Kidney (tissue), 14 donors: ENCODE measurements around the gene CAPNS1. TPM values are rescaled to one million over a fixed set of nuclear protein-coding genes. Genes with fewer than 3 reads are reported as not detected.

Experiments used
- DNase-seq, 5 donors: peaks; one replicate each; pipeline ENCODE4 v3.0.0-alpha.2; 2013 to 2020
- FAIRE-seq: peaks from 2 replicates; lab custom pipeline; 2012; peaks lifted over from hg19 to GRCh38; lab: Jason Lieb, UNC
- H3K27ac ChIP-seq, 2 donors: one replicate each; pipeline ENCODE4 v1.7.0; 2013; ENCODE audit warnings: low read depth in 2 of 2, low read length in 2 of 2, inconsistent platforms in 1 of 2
- H3K27me3 ChIP-seq: one replicate; pipeline ENCODE4 v1.7.1; 2013; ENCODE audit warnings: low read length, inconsistent platforms; ENCODE audit not compliant: control insufficient read depth, insufficient read depth
- H3K36me3 ChIP-seq, 3 donors: one replicate each; pipeline versions ENCODE4 v1.7.0 to v1.7.1; 2013; ENCODE audit warnings: low read length in 3 of 3, control low read depth in 1 of 3, inconsistent platforms in 1 of 3; ENCODE audit not compliant: insufficient read depth in 3 of 3, control insufficient read depth in 2 of 3
- H3K4me1 ChIP-seq, 3 donors: one replicate each; pipeline versions ENCODE4 v1.7.0 to v1.7.1; 2013; ENCODE audit warnings: low read length in 3 of 3, inconsistent platforms in 1 of 3, low read depth in 1 of 3; ENCODE audit not compliant: control insufficient read depth in 2 of 3, insufficient read depth in 2 of 3
- H3K4me3 ChIP-seq, 3 donors: one replicate each; pipeline versions ENCODE4 v1.7.0 to v1.8.1; 2013; ENCODE audit warnings: low read length in 3 of 3, control low read depth in 1 of 3, inconsistent platforms in 1 of 3
- H3K9ac ChIP-seq, 3 donors: one replicate each; pipeline versions ENCODE4 v1.7.0 to v1.7.1; 2013; ENCODE audit warnings: low read length in 3 of 3, control low read depth in 1 of 3, inconsistent platforms in 1 of 3
- H3K9me3 ChIP-seq, 3 donors: one replicate each; pipeline versions ENCODE4 v1.7.0 to v1.7.1; 2013; ENCODE audit warnings: low read length in 3 of 3, control low read depth in 1 of 3, inconsistent platforms in 1 of 3; ENCODE audit not compliant: control insufficient read depth in 2 of 3, insufficient read depth in 1 of 3
- intact Hi-C: fragments of 100-400 bp; cut with DNase I; formaldehyde crosslinking; loops from one replicate; pipeline ENCODE4 v1.11.1; 2022
- polyA plus RNA-seq: library from polyadenylated mRNA; stranded (reverse); fragments of 350-450 nt; fragmentation: Illumina TruSeq; extraction: RNeasy Lipid Tissue Mini Kit (QIAGEN cat#74804); gene quantifications from one replicate; pipeline ENCODE4 v1.2.3, GENCODE V29; 2014; ENCODE audit warnings: low read depth, low replicate concordance; ENCODE audit not compliant: insufficient read depth
- total RNA-seq: library from RNA; stranded (reverse); fragmentation: NEBNext Ultra II Directional; extraction: Animal tissue kit (Norgen Biotek cat#: 25700); gene quantifications from one replicate; pipeline ENCODE4 v1.2.1, GENCODE V29; 2021
- TF ChIP-seq, protein P1 (sequence below): IDR thresholded peaks from 3 replicates; pipeline ENCODE4 v1.5.1; 2012; ENCODE audit warnings: mild to moderate bottlenecking, moderate library complexity, borderline replicate concordance; ENCODE audit not compliant: insufficient read depth; ENCODE audit errors: extremely low read depth
- donor health status: control.
- donor health status: control.
- donor health status: control.
- donor health status: control.
- donor health status: control.
- donor health status: DM: yes; HTN: yes; CAD: no.
- donor health status: Normal renal cell carcinoma (clear cell type).

CAPNS1 gene
- total and polyA plus RNA-seq, 2 donors from 2014 or later: 861 to 1,098 TPM

DNA sequence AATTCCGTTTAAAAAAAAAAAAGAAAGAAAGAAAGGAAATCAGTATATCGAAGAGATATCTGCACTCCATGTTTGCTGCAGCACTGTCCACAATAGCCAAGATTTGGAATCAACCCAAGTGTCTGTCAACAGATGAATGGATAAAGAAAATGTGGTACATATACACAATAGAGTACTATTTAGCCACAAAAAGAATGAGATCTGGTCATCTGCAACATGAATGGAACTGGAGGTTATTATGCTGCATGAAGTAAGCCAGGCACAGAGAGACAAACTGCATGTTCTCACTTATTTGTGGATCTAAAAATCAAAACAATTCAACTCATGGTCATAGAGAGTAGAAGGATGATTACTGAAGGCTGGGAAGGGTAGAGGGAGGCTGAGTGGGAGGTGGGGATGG lies 58.3 kb downstream of the CAPNS1 start:
- Histone ChIP-seq H3K27me3 (no peaks in the 10 kb centered on the region), H3K9me3 (no peaks in the 10 kb centered on the region), H3K36me3 (peaks cover 0 to 9% (median 5%) of the 10 kb centered on the region in 3 donors), H3K27ac (no peak overlapping the region), H3K9ac (no peak overlapping the region), H3K4me3 (no peak overlapping the region), H3K4me1 (no peaks in the 10 kb centered on the region)
- intact Hi-C loops: no loop called here
- no peak for FAIRE-seq
- DNase-seq: no peak
- TF ChIP-seq, protein P1, sequence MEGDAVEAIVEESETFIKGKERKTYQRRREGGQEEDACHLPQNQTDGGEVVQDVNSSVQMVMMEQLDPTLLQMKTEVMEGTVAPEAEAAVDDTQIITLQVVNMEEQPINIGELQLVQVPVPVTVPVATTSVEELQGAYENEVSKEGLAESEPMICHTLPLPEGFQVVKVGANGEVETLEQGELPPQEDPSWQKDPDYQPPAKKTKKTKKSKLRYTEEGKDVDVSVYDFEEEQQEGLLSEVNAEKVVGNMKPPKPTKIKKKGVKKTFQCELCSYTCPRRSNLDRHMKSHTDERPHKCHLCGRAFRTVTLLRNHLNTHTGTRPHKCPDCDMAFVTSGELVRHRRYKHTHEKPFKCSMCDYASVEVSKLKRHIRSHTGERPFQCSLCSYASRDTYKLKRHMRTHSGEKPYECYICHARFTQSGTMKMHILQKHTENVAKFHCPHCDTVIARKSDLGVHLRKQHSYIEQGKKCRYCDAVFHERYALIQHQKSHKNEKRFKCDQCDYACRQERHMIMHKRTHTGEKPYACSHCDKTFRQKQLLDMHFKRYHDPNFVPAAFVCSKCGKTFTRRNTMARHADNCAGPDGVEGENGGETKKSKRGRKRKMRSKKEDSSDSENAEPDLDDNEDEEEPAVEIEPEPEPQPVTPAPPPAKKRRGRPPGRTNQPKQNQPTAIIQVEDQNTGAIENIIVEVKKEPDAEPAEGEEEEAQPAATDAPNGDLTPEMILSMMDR: no peak

Other genes starting within 250 kb of the CAPNS1 start
- 23.9 TPM for gene NFKBID, start 239.5 kb upstream of the CAPNS1 start, total RNA-seq
- 1.9 TPM for gene NFKBID, start 239.5 kb upstream of the CAPNS1 start, polyA plus RNA-seq
- gene HCST, start 237.5 kb upstream of the CAPNS1 start, total RNA-seq: 16.7 TPM
- gene HCST, start 237.5 kb upstream of the CAPNS1 start, polyA plus RNA-seq: 10.6 TPM
- 77.6 TPM for gene TYROBP, start 231.8 kb upstream of the CAPNS1 start, total RNA-seq
- gene TYROBP, start 231.8 kb upstream of the CAPNS1 start, polyA plus RNA-seq: 64.2 TPM
- gene LRFN3, start 203.7 kb upstream of the CAPNS1 start, total RNA-seq: 9.4 TPM
- 8.2 TPM for gene LRFN3, start 203.7 kb upstream of the CAPNS1 start, polyA plus RNA-seq
- gene SDHAF1, start 144.9 kb upstream of the CAPNS1 start, total RNA-seq: 15.0 TPM
- 34.3 TPM for gene SDHAF1, start 144.9 kb upstream of the CAPNS1 start, polyA plus RNA-seq
- gene SYNE4, start 131.3 kb upstream of the CAPNS1 start, total RNA-seq: 7.0 TPM
- 15.7 TPM for gene SYNE4, start 131.3 kb upstream of the CAPNS1 start, polyA plus RNA-seq
- 21.5 TPM for gene ALKBH6, start 125.9 kb upstream of the CAPNS1 start, total RNA-seq
- gene ALKBH6, start 125.9 kb upstream of the CAPNS1 start, polyA plus RNA-seq: 21.7 TPM
- 10.3 TPM for gene CLIP3, start 107.2 kb upstream of the CAPNS1 start, total RNA-seq
- gene CLIP3, start 107.2 kb upstream of the CAPNS1 start, polyA plus RNA-seq: 12.3 TPM
- gene THAP8, start 85.8 kb upstream of the CAPNS1 start, total RNA-seq: 3.7 TPM
- gene THAP8, start 85.8 kb upstream of the CAPNS1 start, polyA plus RNA-seq: 10.3 TPM
- gene WDR62, start 85.2 kb upstream of the CAPNS1 start, total RNA-seq: 0.69 TPM
- gene WDR62, start 85.2 kb upstream of the CAPNS1 start, polyA plus RNA-seq: 0.58 TPM
- not detected for gene OVOL3, start 28.9 kb upstream of the CAPNS1 start, total RNA-seq
- not detected for gene OVOL3, start 28.9 kb upstream of the CAPNS1 start, polyA plus RNA-seq
- 59.9 TPM for gene POLR2I, start 25.2 kb upstream of the CAPNS1 start, total RNA-seq
- 119 TPM for gene POLR2I, start 25.2 kb upstream of the CAPNS1 start, polyA plus RNA-seq
- gene TBCB, start 24.6 kb upstream of the CAPNS1 start, total RNA-seq: 144 TPM
- 242 TPM for gene TBCB, start 24.6 kb upstream of the CAPNS1 start, polyA plus RNA-seq
- 56.2 TPM for gene COX7A1, start 12.4 kb downstream of the CAPNS1 start, total RNA-seq
- gene COX7A1, start 12.4 kb downstream of the CAPNS1 start, polyA plus RNA-seq: 199 TPM
- gene ZNF565, start 74.6 kb downstream of the CAPNS1 start, total RNA-seq: 4.6 TPM
- gene ZNF565, start 74.6 kb downstream of the CAPNS1 start, polyA plus RNA-seq: 1.5 TPM
- 50.8 TPM for gene ZNF146, start 75.0 kb downstream of the CAPNS1 start, total RNA-seq
- 21.0 TPM for gene ZNF146, start 75.0 kb downstream of the CAPNS1 start, polyA plus RNA-seq
- gene ZFP14, start 239.1 kb downstream of the CAPNS1 start, total RNA-seq: 7.3 TPM
- 4.3 TPM for gene ZFP14, start 239.1 kb downstream of the CAPNS1 start, polyA plus RNA-seq